IPS DF 4.7 (cell line): ENCODE data around the gene ST6GAL1.
"Not testable (repeated sequence)": the region's sequence is repeated elsewhere in the genome, so short reads cannot be mapped to it uniquely, and the experiment has no call there.

ENCODE experiments used
- DNase-seq: peaks from one replicate; pipeline ENCODE4 v3.0.0-alpha.2; 2013; ENCODE audit warnings: low spot score; ENCODE audit errors: extremely low read depth

The ST6GAL1 gene

GRCh38 chr3:187020376-187020775 is 90.0 kb downstream of the ST6GAL1 start:
- DNase-seq = no peak

GRCh38 chr3:187021748-187022402 is 91.5 kb downstream of the ST6GAL1 start:
- no peak for DNase-seq

GRCh38 chr3:187022403-187023029 is 92.2 kb downstream of the ST6GAL1 start:
- no peak for DNase-seq

- DNase-seq = not testable (repeated sequence)
Observed at GRCh38 chr3:187023340-187023739, 93.0 kb downstream of the ST6GAL1 start.

- no peak for DNase-seq
Observed at GRCh38 chr3:187024536-187025226, 94.4 kb downstream of the ST6GAL1 start.

- DNase-seq = no peak
Observed at GRCh38 chr3:187025254-187025655, 94.9 kb downstream of the ST6GAL1 start.

- DNase-seq = no peak
Observed at GRCh38 chr3:187025656-187026316, 95.5 kb downstream of the ST6GAL1 start.

GRCh38 chr3:187026317-187026670 is 96.0 kb downstream of the ST6GAL1 start:
- no peak for DNase-seq

- no peak for DNase-seq
Observed at GRCh38 chr3:187027531-187028278, 97.4 kb downstream of the ST6GAL1 start.

GRCh38 chr3:187031934-187032333 is 101.6 kb downstream of the ST6GAL1 start:
- no peak for DNase-seq

GRCh38 chr3:187036394-187036793 is 106.1 kb downstream of the ST6GAL1 start:
- DNase-seq = no peak

- no peak for DNase-seq
Observed at GRCh38 chr3:187039100-187039722, 108.9 kb downstream of the ST6GAL1 start.

GRCh38 chr3:187039723-187040414 is 109.5 kb downstream of the ST6GAL1 start:
- no peak for DNase-seq

GRCh38 chr3:187040516-187041361 is 110.4 kb downstream of the ST6GAL1 start:
- DNase-seq = no peak

- no peak for DNase-seq
Observed at GRCh38 chr3:187041362-187042307, 111.3 kb downstream of the ST6GAL1 start.

- no peak for DNase-seq
Observed at GRCh38 chr3:187042346-187042745, 112.0 kb downstream of the ST6GAL1 start.

GRCh38 chr3:187042874-187043458 is 112.6 kb downstream of the ST6GAL1 start:
- no peak for DNase-seq

- DNase-seq = no peak
Observed at GRCh38 chr3:187044206-187044605, 113.9 kb downstream of the ST6GAL1 start.
